HT1080 (cell line): ENCODE data around the gene ZNF202. TPM values are rescaled to one million over a fixed set of nuclear protein-coding genes. Genes with fewer than 3 reads are reported as not detected.
"Not testable (repeated sequence)": the region's sequence is repeated elsewhere in the genome, so short reads cannot be mapped to it uniquely, and the experiment has no call there.

Experiments used
- DNase-seq: peaks from one replicate; pipeline ENCODE4 v3.0.0-alpha.2; 2015; ENCODE audit warnings: low read depth
- total RNA-seq: library from RNA; depleted of rRNA; stranded (reverse); fragments of >200 nt; shearing (Covaris generic); gene quantifications from 2 replicates; pipeline ENCODE4 v1.2.3, GENCODE V29; 2014

Gene ZNF202
- total RNA-seq, 1 experiment from 2014 or later: 11.3 TPM

GRCh38 chr11:123742031-123742723 lies 717 bp upstream of the ZNF202 start:
- DNase-seq: no peak

DNA sequence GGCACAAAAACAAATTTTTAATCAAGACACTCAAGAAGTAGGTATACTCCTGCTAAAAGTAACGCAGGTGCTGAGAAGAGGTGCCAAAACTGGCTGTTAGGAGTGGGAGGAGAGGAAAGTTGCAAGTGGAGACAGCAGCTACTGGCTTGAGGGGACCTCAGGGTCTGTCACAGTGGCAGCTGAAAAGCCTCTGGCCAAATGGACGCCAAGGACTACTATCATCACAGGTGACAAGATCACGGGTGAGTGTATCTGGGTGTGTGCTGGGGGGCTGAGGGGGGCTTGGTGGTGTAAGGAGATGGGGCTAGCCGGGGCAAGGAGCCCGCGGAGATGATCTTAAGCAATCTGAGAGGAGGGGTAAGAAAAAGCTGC lies 687 bp downstream of the ZNF202 start:
- DNase-seq: no peak

GRCh38 chr11:123738374-123738773 lies 3.1 kb downstream of the ZNF202 start:
- DNase-seq: no peak

DNA sequence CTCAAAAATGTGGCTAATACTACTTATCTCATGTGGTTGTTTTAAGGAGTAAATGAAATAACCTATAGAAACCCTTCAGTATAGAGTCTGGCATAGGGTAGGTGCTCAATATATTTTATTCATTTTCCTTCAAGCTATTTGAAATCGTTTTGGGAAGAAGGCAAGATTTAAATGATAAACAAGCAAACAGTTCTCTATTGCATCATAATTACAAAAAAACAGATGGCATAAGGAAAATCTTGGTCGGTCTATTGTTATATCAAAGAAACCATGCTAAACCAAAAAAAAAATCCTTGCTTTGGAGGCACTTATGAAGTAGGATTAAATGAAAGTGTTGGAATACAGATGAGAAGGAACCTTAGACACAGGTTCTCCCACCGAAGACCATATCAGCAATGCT lies 4.7 kb downstream of the ZNF202 start:
- no peak for DNase-seq

- peak; percentile 48 for DNase-seq
These were observed 11.9 kb downstream of the ZNF202 start for GRCh38 chr11:123729602-123730001.

DNA sequence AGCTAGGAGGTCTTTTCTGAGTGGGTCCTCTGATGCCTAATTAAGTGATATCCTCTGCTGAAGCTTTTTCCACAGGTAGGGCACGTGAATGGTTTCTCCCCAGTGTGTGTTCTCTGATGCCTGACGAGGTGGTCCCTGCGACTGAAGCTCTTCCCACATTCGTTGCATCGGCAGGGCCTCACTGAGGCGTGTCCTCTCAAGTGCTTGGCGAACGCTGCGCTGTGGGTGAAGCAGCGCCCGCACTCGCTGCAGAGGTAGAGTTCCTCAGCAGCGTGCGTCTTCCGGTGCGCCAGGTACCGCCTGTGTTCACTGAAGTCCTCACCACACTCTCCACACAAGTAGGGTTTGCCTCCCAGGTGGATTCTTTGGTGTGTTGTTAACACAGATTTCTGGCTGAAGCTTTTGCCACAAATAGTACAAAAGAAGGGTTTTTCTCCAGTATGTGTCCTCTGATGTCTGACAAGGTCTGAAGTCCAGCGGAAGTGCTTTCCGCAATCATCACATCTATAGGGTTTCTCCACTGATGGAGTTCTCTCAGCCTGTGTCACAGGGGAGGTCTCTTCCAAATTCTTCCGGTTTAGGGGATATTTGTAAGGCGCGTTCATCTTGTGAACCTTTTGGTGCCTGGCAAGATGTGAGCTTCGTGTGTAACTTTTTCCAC lies 15.3 kb downstream of the ZNF202 start:
- DNase-seq: no peak

GRCh38 chr11:123719452-123719851 lies 22.0 kb downstream of the ZNF202 start:
- DNase-seq: peak; percentile 48

- no peak for DNase-seq
These were observed 23.0 kb downstream of the ZNF202 start for GRCh38 chr11:123718469-123718868.

DNA sequence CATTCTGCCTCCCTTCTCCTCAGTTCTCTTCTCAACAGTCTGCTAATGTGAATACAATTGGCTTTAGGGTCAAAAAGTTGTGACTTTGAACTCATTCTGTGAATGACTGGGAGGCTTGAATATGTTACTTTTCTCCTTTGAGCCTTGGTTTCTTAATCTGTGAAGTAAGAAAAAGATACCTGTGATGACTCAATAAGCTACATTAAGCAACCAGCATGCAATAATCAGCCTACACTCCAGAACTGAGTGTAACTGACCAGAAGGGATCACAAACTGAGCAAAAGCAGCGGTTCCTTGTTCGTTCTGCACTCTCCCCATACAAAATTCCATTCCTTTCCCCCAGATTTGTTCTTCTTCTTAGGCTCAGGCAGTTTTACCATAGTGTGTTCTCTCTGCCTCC lies 23.4 kb downstream of the ZNF202 start:
- DNase-seq: no peak

DNA sequence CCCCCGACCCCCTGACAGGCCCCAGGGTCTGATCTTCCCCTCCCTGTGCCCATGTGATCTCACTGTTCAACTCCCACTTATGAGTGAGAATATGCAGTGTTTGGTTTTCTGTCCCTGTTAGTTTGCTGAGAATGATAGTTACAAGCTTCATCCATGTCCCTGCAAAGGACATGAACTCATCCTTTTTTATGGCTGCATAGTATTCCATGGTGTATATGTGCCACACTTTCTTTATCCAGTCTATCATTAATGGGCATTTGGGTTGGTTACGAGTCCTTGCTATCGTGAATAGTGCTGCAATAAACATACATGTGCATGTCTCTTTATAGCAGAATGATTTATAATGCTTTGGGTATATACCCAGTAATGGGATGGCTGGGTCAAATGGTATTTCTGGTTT lies 28.8 kb downstream of the ZNF202 start:
- DNase-seq: not testable (repeated sequence)

- peak; percentile 44 for DNase-seq
These were observed 33.8 kb downstream of the ZNF202 start for GRCh38 chr11:123707606-123708205.

- DNase-seq: no peak
These were observed 34.3 kb downstream of the ZNF202 start for GRCh38 chr11:123707206-123707605.

DNA sequence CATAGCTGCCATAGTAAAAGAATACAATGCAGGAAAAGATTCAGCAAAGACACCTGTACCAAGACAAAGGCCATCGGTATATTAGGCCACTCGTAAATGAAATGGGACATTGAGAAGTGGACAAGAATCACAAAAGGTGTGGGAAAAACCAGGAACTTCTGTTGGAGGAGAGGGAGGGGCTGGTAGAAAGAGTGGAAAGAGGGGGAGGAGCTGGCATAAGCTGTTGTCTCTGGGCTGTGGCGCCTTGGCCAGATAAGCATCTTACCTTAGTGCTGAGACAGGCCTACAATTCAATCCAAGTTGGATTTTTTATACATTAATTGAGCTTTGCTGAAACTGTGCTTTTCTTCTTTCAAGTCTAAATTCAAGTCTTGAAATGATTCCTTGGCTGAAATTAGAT lies 37.1 kb downstream of the ZNF202 start:
- no peak for DNase-seq

- DNase-seq: no peak
These were observed 38.8 kb downstream of the ZNF202 start for GRCh38 chr11:123702696-123703095.

- DNase-seq: no peak
These were observed 39.3 kb downstream of the ZNF202 start for GRCh38 chr11:123702139-123702538.

GRCh38 chr11:123700772-123701171 lies 40.7 kb downstream of the ZNF202 start:
- no peak for DNase-seq

DNA sequence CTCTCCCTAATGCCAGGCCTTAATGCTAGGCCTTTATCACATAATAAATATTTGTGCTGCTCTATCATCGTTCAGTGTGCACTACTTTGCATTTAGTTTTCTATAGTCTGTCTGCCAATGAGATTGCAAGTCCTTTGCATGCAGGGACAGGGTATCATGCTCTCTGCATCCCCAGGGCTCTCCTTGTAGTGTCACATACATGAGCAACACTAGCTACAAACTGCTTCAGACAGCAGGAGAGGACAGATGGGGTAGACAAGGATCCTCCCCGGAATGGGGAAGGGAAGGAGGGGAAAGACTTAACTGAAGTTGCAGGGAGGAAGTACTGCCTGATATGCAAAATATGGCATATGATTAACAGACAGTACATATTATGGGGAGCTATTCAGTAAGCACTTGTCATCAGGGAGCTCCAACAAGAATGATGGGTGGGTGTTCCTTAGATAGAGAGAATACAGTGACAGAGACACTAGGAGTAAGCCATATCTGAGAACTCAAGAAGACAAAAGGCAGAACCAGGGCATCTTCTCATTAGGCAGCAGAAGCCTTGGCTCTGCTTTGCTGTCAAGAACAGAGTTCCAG lies 42.8 kb downstream of the ZNF202 start:
- no peak for DNase-seq

DNA sequence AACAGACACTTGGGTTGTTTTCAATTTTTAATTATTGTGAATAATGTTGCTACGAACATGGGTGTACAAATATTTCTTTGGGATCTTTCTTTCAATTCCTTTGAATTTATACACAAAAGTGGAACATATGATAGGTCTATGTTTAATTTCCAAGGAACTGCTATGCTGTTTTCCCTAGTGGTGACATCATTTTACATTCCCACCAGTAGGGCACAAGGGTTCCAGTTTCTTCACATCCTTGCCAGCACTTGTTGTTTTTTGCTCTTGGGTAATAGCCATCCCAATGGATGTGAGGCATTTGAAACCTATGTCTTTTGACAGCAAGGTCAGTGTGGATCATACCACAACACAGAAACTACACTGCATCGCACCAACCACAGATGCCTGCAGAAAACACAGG lies 45.3 kb downstream of the ZNF202 start:
- DNase-seq: no peak

DNA sequence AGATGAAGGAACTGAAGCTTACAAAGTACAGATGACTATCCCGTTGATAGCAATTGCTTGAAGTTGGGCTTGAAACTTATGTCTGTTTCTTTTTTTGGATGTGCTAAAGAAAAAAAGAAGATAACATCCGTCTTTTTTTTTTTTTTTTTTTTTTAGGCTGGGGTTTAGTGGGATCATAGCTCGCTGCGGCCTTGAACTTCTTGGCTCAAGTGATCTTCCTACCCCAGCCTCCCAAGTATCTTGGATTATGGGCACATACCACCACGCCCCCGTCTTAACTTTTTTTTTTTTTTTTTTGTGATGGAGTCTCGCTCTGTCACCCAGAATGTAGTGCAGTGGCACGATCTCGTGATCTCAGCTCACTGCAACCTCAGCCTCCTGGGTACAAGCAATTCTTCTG lies 46.2 kb downstream of the ZNF202 start:
- no peak for DNase-seq

DNA sequence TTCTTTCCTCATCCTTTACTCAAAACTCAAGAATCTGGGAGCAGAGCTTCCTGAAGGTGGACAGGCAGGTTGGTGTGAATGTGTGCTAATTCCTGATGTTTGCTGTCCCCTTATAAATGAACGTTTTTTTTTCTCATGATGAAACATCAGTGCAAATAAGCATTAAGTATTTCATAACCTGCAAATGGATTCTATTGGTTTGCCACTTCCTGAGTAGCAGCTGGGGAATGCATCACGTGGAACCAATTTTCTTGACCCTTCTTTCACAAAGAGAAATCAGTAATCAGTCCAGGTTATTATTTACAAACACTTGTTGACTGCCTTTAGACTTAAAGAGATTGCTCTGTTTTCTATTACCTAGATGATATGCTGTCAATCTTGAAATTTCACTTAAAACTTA lies 46.9 kb downstream of the ZNF202 start:
- DNase-seq: no peak

DNA sequence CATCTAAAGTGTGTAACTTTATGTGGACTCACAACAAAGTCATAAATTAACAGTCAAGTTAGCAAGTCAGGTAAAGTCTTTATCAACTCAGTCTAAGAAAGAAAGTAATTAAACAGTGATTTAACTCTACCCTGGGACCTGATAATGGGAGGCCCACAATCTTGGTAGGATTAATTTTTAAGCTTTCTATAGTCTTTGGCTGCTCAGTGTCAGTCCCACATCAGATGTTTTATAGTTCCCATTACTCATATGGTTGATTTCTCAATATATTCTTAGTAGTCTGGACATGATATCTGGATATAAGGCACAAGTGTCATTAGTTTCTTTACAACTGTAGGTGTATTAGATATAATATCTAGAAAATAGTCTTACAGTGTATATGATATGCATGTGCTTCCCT lies 48.5 kb downstream of the ZNF202 start:
- no peak for DNase-seq

GRCh38 chr11:123690485-123690884 lies 51.0 kb downstream of the ZNF202 start:
- DNase-seq: peak; percentile 68

GRCh38 chr11:123684601-123685000 lies 56.9 kb downstream of the ZNF202 start:
- no peak for DNase-seq
